NCI-H82 treated with DMSO at 0.1 percent for 48 hours (cell line): Measurements from ENCODE around the gene C2orf81.
A peak's percentile ranks its signal among the peaks of the same experiment; 100 is the strongest.
"Not testable (repeated sequence)": the region's sequence is repeated elsewhere in the genome, so short reads cannot be mapped to it uniquely, and the experiment has no call there.

Experiments used
- DNase-seq: peaks from one replicate; lab custom pipeline; 2025; ENCODE audit not compliant: unreplicated experiment; lab: John Stamatoyannopoulos, UW

Gene C2orf81

GRCh38 chr2:74423231-74424095, 2.0 kb upstream of the C2orf81 start:
- DNase-seq, result no peak

- not testable (repeated sequence) for DNase-seq
These were observed 846 bp downstream of the C2orf81 start for GRCh38 chr2:74420443-74421103.

GRCh38 chr2:74420006-74420405, 1.4 kb downstream of the C2orf81 start:
- no peak for DNase-seq

GRCh38 chr2:74419345-74419744, 2.1 kb downstream of the C2orf81 start:
- DNase-seq, result no peak

GRCh38 chr2:74418312-74418711, 3.1 kb downstream of the C2orf81 start:
- DNase-seq, result no peak

- no peak for DNase-seq
These were observed 3.7 kb downstream of the C2orf81 start for GRCh38 chr2:74417763-74418162.

- no peak for DNase-seq
These were observed 4.2 kb downstream of the C2orf81 start for GRCh38 chr2:74417197-74417596.

- DNase-seq, result no peak
These were observed 4.6 kb downstream of the C2orf81 start for GRCh38 chr2:74416778-74417177.

GRCh38 chr2:74415762-74416395, 5.5 kb downstream of the C2orf81 start:
- DNase-seq, result no peak

GRCh38 chr2:74414881-74415761, 6.3 kb downstream of the C2orf81 start:
- DNase-seq, result no peak

GRCh38 chr2:74414441-74414840, 7.0 kb downstream of the C2orf81 start:
- DNase-seq, result no peak

GRCh38 chr2:74413001-74413698, 8.3 kb downstream of the C2orf81 start:
- DNase-seq, result no peak

GRCh38 chr2:74407682-74408081, 13.7 kb downstream of the C2orf81 start:
- DNase-seq, result no peak

- no peak for DNase-seq
These were observed 15.4 kb downstream of the C2orf81 start for GRCh38 chr2:74406035-74406434.

GRCh38 chr2:74401891-74402290, 19.5 kb downstream of the C2orf81 start:
- no peak for DNase-seq

- DNase-seq, result peak; percentile 50
These were observed 21.6 kb downstream of the C2orf81 start for GRCh38 chr2:74399785-74400184.

GRCh38 chr2:74396149-74396548, 25.3 kb downstream of the C2orf81 start:
- no peak for DNase-seq

- DNase-seq, result no peak
These were observed 27.9 kb downstream of the C2orf81 start for GRCh38 chr2:74393525-74393924.

- no peak for DNase-seq
These were observed 29.0 kb downstream of the C2orf81 start for GRCh38 chr2:74392449-74392743.

GRCh38 chr2:74391580-74392448, 29.6 kb downstream of the C2orf81 start:
- peak; percentile 93 for DNase-seq
